K562 (cell line): ENCODE results near the gene PHOSPHO1. TPM values are rescaled to one million over a fixed set of nuclear protein-coding genes. Genes with fewer than 3 reads are reported as not detected.

Source experiments
- CTCF ChIP-seq, 3 experiments: IDR thresholded peaks in 2 of 3; conservative IDR thresholded peaks in 1 of 3; 2 replicates each; pipeline ENCODE4 v1.5.1; 2011 to 2012; ENCODE audit warnings: low read length in 3 of 3, mild to moderate bottlenecking in 3 of 3, control low read depth in 2 of 3, improper control_type of control experiment in 1 of 3, inconsistent platforms in 1 of 3, low read depth in 1 of 3, mixed read lengths in 1 of 3, moderate library complexity in 1 of 3; ENCODE audit not compliant: insufficient read depth in 2 of 3
- MEF2A ChIP-seq: IDR thresholded peaks from 2 replicates; pipeline ENCODE4 v1.6.1; 2011; ENCODE audit warnings: low read depth, mild to moderate bottlenecking, low read length, moderate library complexity; ENCODE audit not compliant: control insufficient read depth
- MYC ChIP-seq, 2 experiments: fragments of 250-450 bp in 1 of 2; sonication (Bioruptor Pico) in 1 of 2; IDR thresholded peaks; 2 replicates each; pipeline versions ENCODE4 v1.5.1 to v1.6.1; 2012 to 2021; ENCODE audit warnings: low read depth in 2 of 2, borderline replicate concordance in 1 of 2, improper control_type of control experiment in 1 of 2, low read length in 1 of 2, mild to moderate bottlenecking in 1 of 2, moderate library complexity in 1 of 2
- RAD21 ChIP-seq, 2 experiments: fragments of 250-450 bp in 1 of 2; fragments of 450-650 bp in 1 of 2; sonication (Bioruptor Pico) in 1 of 2; formaldehyde crosslinking in 1 of 2; IDR thresholded peaks in 1 of 2; conservative IDR thresholded peaks in 1 of 2; 2 replicates each; pipeline versions ENCODE4 v1.4.0 to v1.8.0; 2020 to 2022; ENCODE audit warnings: mild to moderate bottlenecking in 2 of 2, moderate library complexity in 1 of 2
- RAD51 ChIP-seq: fragments of 450-650 bp; IDR thresholded peaks from 2 replicates; pipeline ENCODE4 v1.7.1; 2016; ENCODE audit warnings: low read depth, mild to moderate bottlenecking, borderline replicate concordance
- SMC3 ChIP-seq: conservative IDR thresholded peaks from 2 replicates; pipeline ENCODE4 v1.6.1; 2011; ENCODE audit warnings: low read depth, low read length, improper control_type of control experiment; ENCODE audit not compliant: insufficient read depth
- ZC3H11A ChIP-seq: IDR thresholded peaks from 2 replicates; pipeline ENCODE4 v1.6.1; 2012; ENCODE audit warnings: low read depth, low read length, improper control_type of control experiment
- ZNF408 ChIP-seq: fragments of 250-450 bp; sonication (Bioruptor Pico); IDR thresholded peaks from 2 replicates; pipeline ENCODE4 v1.4.0; 2020; ENCODE audit warnings: low read depth, mild to moderate bottlenecking, moderate library complexity
- polyA plus RNA-seq, 8 experiments: library from polyadenylated mRNA; depleted of rRNA in 4 of 8; stranded (reverse) in 5 of 8; unstranded in 3 of 8; fragments of >200 nt; fragmentation: Nextera tagmentation in 2 of 8; fragmentation: Illumina TruSeq in 1 of 8; extraction: Ambion mirVana in 2 of 8; extraction: Trizol in 1 of 8; gene quantifications; 2 replicates each; pipeline versions ENCODE4 v1.2.1 to v1.2.3, GENCODE V29; 2011 to 2014; ENCODE audit warnings: inconsistent platforms in 1 of 8, missing spikeins in 1 of 8
- total RNA-seq, 7 experiments: library from RNA; depleted of rRNA in 6 of 7; stranded (reverse); fragments of >200 nt in 6 of 7; fragmentation: Illumina TruSeq in 2 of 7; extraction: Trizol in 2 of 7; gene quantifications; 2 replicates each; pipeline versions ENCODE4 v1.2.1 to v1.2.3, GENCODE V29; 2011 to 2021; ENCODE audit warnings: low replicate concordance in 1 of 7
- TF ChIP-seq, protein P1 (sequence below), 2 experiments: fragments of 450-650 bp; formaldehyde crosslinking in 1 of 2; IDR thresholded peaks; 2 replicates each; pipeline versions ENCODE4 v1.4.0 to v1.6.1; 2014 to 2020; ENCODE audit warnings: mild to moderate bottlenecking in 2 of 2, borderline replicate concordance in 1 of 2, low read depth in 1 of 2
- TF ChIP-seq, protein P2 (sequence below): fragments of 250-450 bp; sonication (Bioruptor Pico); IDR thresholded peaks from 2 replicates; pipeline ENCODE4 v1.4.0; 2020

PHOSPHO1 gene
- total and polyA plus RNA-seq, 9 of the 15 experiments (the other 6 are each of a cell fraction or from before 2014, with no cell fraction given), result 0.06 to 0.07 TPM; not detected in 7

DNA sequence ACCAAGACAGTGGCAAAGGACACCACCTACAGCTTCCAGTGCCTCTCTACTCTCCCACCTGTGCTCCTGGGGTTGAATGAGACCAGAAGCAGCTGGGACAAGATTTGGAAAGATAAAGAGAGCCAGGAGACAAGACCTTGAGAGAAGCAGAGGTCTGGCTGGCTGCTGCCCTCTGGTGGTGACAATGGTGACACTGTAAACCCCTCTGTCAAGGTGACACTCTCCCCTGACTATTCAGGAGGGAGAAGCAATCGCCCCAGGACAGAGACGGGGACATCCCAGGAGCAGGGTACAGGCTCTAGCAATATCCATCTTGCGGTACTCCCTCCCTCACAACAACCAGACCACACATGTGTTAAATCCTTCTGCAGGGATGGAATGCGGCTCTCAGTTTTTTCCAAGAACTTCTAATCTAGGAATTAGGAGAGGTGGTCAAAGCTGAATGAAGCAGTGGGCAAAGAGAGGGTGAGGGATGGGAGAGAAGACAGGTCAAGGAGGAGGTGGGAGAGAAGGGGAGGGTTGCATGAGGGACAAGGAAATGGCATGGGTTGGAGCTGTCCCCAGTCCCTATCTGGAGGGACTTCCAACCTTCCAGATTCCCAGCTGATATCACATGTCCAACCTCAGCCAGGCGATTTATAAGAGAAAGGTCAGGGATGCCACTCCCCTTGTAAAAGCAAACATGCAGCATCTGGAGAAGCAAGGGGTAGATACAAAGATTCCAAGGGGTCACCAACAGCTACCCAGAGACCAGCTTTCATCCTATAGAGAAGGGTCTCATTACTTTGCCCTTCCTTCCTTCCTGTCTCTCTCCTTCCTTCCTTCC lies 2.9 kb downstream of the PHOSPHO1 start (continued):
- TF ChIP-seq, protein P1, sequence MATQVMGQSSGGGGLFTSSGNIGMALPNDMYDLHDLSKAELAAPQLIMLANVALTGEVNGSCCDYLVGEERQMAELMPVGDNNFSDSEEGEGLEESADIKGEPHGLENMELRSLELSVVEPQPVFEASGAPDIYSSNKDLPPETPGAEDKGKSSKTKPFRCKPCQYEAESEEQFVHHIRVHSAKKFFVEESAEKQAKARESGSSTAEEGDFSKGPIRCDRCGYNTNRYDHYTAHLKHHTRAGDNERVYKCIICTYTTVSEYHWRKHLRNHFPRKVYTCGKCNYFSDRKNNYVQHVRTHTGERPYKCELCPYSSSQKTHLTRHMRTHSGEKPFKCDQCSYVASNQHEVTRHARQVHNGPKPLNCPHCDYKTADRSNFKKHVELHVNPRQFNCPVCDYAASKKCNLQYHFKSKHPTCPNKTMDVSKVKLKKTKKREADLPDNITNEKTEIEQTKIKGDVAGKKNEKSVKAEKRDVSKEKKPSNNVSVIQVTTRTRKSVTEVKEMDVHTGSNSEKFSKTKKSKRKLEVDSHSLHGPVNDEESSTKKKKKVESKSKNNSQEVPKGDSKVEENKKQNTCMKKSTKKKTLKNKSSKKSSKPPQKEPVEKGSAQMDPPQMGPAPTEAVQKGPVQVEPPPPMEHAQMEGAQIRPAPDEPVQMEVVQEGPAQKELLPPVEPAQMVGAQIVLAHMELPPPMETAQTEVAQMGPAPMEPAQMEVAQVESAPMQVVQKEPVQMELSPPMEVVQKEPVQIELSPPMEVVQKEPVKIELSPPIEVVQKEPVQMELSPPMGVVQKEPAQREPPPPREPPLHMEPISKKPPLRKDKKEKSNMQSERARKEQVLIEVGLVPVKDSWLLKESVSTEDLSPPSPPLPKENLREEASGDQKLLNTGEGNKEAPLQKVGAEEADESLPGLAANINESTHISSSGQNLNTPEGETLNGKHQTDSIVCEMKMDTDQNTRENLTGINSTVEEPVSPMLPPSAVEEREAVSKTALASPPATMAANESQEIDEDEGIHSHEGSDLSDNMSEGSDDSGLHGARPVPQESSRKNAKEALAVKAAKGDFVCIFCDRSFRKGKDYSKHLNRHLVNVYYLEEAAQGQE (IDR thresholded peaks at IDR 0.05; ENCODE audit: borderline replicate concordance), result peak; percentile 73; the same call in 1 of the 2 replicates
- TF ChIP-seq, protein P1 (CRISPR knock-in tag; IDR thresholded peaks at IDR 0.05; ENCODE audit: low read depth), result no peak
- TF ChIP-seq SMC3 (peak; percentile 85), RAD21 (CRISPR knock-in tag; conservative IDR thresholded peaks at IDR 0.05 in 1 of 2, IDR thresholded peaks at IDR 0.05 in 1 of 2) (peak; percentile 71 to 83), ZC3H11A (no peak), CTCF (IDR thresholded peaks at IDR 0.05 in 2 of 3, conservative IDR thresholded peaks at IDR 0.05 in 1 of 3; ENCODE audit: insufficient read depth in 2 of 3, low read depth in 1 of 3, low read length in 3 of 3) (peak; percentile 86 to 91 (median 86)), MEF2A (no peak), ZNF408 (CRISPR knock-in tag) (no peak), RAD51 (no peak), MYC (IDR thresholded peaks at IDR 0.05; ENCODE audit: low read depth, low read length) (peak; percentile 24; the same call in 1 of the 2 replicates), MYC (CRISPR knock-in tag; IDR thresholded peaks at IDR 0.05; ENCODE audit: borderline replicate concordance, low read depth) (no peak)
- TF ChIP-seq, protein P2, sequence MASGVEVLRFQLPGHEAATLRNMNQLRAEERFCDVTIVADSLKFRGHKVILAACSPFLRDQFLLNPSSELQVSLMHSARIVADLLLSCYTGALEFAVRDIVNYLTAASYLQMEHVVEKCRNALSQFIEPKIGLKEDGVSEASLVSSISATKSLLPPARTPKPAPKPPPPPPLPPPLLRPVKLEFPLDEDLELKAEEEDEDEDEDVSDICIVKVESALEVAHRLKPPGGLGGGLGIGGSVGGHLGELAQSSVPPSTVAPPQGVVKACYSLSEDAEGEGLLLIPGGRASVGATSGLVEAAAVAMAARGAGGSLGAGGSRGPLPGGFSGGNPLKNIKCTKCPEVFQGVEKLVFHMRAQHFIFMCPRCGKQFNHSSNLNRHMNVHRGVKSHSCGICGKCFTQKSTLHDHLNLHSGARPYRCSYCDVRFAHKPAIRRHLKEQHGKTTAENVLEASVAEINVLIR (CRISPR knock-in tag), result 0 out of 2 replicates have a peak, but pooled peaks have one; percentile 9
